Neural crest cell (in vitro differentiated cells): ENCODE results near the gene GRK2. TPM values are rescaled to one million over a fixed set of nuclear protein-coding genes. Genes with fewer than 3 reads are reported as not detected.

ENCODE experiments used
- DNase-seq: peaks from one replicate; pipeline ENCODE4 v3.0.0; 2021; ENCODE audit warnings: low read depth, mixed read lengths, low spot score
- H3K27ac Mint-ChIP-seq: one replicate; pipeline ENCODE4 v1.8.0; 2021; ENCODE audit warnings: mild to moderate bottlenecking, mixed read lengths; ENCODE audit not compliant: unreplicated experiment
- H3K27me3 Mint-ChIP-seq: 2 replicates; pipeline ENCODE4 v1.8.0; 2021; ENCODE audit warnings: low read depth, mild to moderate bottlenecking, mixed read lengths
- H3K36me3 Mint-ChIP-seq: 2 replicates; pipeline ENCODE4 v1.8.0; 2021; ENCODE audit warnings: low read depth, mild to moderate bottlenecking, mixed read lengths
- H3K4me1 Mint-ChIP-seq: 2 replicates; pipeline ENCODE4 v1.8.0; 2021; ENCODE audit warnings: mixed read lengths
- H3K4me3 Mint-ChIP-seq: one replicate; pipeline ENCODE4 v1.8.0; 2021; ENCODE audit warnings: mild to moderate bottlenecking, mixed read lengths
- H3K9me3 Mint-ChIP-seq: 2 replicates; pipeline ENCODE4 v1.8.0; 2021; ENCODE audit warnings: mixed read lengths
- CTCF ChIP-seq: fragments of 200-600 bp; sonication (generic); conservative IDR thresholded peaks from 2 replicates; pipeline ENCODE4 v1.5.0; 2021; ENCODE audit warnings: antibody characterized with exemption, mild to moderate bottlenecking
- total RNA-seq: library from RNA; stranded (reverse); gene quantifications from 2 replicates; pipeline ENCODE4 v1.2.1, GENCODE V29; 2021

The GRK2 gene
- total RNA-seq, 1 donor from 2014 or later: 51.3 TPM

GRCh38 chr11:67278135-67278938 lies 12.1 kb downstream of the GRK2 start:
- no peak for TF ChIP-seq CTCF
- no peak overlapping the region for H3K4me3 Mint-ChIP-seq
- H3K27me3 Mint-ChIP-seq: no peaks in the 10 kb centered on the region
- no peaks in the 10 kb centered on the region for H3K9me3 Mint-ChIP-seq
- no peaks in the 10 kb centered on the region for H3K36me3 Mint-ChIP-seq
- no peak for DNase-seq
- H3K27ac Mint-ChIP-seq: peak overlapping the region; percentile 75
- peaks cover 15% of the 10 kb centered on the region for H3K4me1 Mint-ChIP-seq

- no peaks in the 10 kb centered on the region for H3K27me3 Mint-ChIP-seq
- DNase-seq: no peak
- H3K4me1 Mint-ChIP-seq: peaks cover 15% of the 10 kb centered on the region
- H3K27ac Mint-ChIP-seq: no peak overlapping the region
- TF ChIP-seq CTCF: no peak
- no peaks in the 10 kb centered on the region for H3K36me3 Mint-ChIP-seq
- H3K9me3 Mint-ChIP-seq: no peaks in the 10 kb centered on the region
- H3K4me3 Mint-ChIP-seq: peak overlapping the region; percentile 23
Observed at GRCh38 chr11:67278939-67279588, 12.8 kb downstream of the GRK2 start.

DNA sequence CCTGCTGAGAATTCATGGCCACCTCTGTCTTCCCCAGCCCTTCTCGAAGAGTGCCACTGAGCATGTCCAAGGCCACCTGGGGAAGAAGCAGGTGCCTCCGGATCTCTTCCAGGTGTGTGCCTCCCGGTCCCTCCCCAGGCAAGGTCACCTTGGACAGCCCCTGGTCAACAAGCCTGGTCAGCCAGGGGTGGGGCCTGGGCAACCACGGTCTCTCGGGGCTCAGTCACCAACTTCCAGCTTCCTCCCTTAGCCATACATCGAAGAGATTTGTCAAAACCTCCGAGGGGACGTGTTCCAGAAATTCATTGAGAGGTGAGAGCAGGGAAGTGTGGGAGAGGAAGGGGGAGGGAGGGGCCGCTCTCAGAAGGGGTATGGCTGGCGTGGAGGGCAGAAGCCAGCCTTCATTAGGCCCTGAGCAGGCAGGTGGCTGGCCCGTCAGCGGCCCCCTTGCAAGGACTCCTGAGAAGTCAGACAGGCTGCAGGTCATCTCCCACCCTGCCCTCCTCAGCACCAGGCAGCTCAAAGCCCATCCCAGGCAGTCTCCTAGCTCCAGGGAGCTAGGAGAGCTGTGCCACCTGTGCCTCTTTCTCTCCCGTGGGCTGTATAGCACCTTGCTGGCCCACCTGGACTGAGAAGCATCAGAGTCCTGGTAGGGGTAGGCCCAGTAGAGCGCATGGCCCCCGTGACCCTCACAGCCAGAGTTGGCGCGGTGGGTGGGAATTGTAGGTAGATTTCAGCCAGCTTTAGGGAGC lies 13.5 kb downstream of the GRK2 start:
- H3K9me3 Mint-ChIP-seq: no peaks in the 10 kb centered on the region
- H3K4me1 Mint-ChIP-seq: peaks cover 15% of the 10 kb centered on the region
- no peaks in the 10 kb centered on the region for H3K27me3 Mint-ChIP-seq
- no peak for TF ChIP-seq CTCF
- H3K36me3 Mint-ChIP-seq: no peaks in the 10 kb centered on the region
- peak overlapping the region; percentile 34 for H3K4me3 Mint-ChIP-seq
- no peak for DNase-seq
- H3K27ac Mint-ChIP-seq: no peak overlapping the region

GRCh38 chr11:67280341-67280787 lies 14.1 kb downstream of the GRK2 start:
- H3K27ac Mint-ChIP-seq: no peak overlapping the region
- H3K36me3 Mint-ChIP-seq: no peaks in the 10 kb centered on the region
- no peaks in the 10 kb centered on the region for H3K27me3 Mint-ChIP-seq
- peaks cover 14% of the 10 kb centered on the region for H3K4me1 Mint-ChIP-seq
- H3K4me3 Mint-ChIP-seq: peak overlapping the region; percentile 34
- TF ChIP-seq CTCF: no peak
- no peak for DNase-seq
- no peaks in the 10 kb centered on the region for H3K9me3 Mint-ChIP-seq

- DNase-seq: no peak
- no peaks in the 10 kb centered on the region for H3K27me3 Mint-ChIP-seq
- peaks cover 11% of the 10 kb centered on the region for H3K4me1 Mint-ChIP-seq
- no peak for TF ChIP-seq CTCF
- no peaks in the 10 kb centered on the region for H3K9me3 Mint-ChIP-seq
- H3K4me3 Mint-ChIP-seq: no peak overlapping the region
- H3K27ac Mint-ChIP-seq: no peak overlapping the region
- H3K36me3 Mint-ChIP-seq: no peaks in the 10 kb centered on the region
Observed at GRCh38 chr11:67280788-67281551, 14.7 kb downstream of the GRK2 start.
